Activated CD8-positive, alpha-beta memory T cell treated with anti-CD3 and anti-CD28 coated beads, Interleukin-2, amount 50 U/mL, for 48 hours (primary cell): ENCODE data around the gene CD44.
A peak's percentile ranks its signal among the peaks of the same experiment; 100 is the strongest.

Experiments used
- DNase-seq: peaks from one replicate; pipeline ENCODE4 v3.0.0-alpha.2; 2020

CD44 gene

GRCh38 chr11:35270342-35270741 is 131.4 kb downstream of the CD44 start:
- DNase-seq, result no peak

GRCh38 chr11:35271031-35271430 is 132.1 kb downstream of the CD44 start:
- DNase-seq, result no peak

- DNase-seq, result peak; percentile 65
These were observed 133.5 kb downstream of the CD44 start for GRCh38 chr11:35272391-35272902.

- no peak for DNase-seq
These were observed 136.2 kb downstream of the CD44 start for GRCh38 chr11:35274909-35275785.

GRCh38 chr11:35275786-35276170 is 136.8 kb downstream of the CD44 start:
- no peak for DNase-seq

- DNase-seq, result no peak
These were observed 137.6 kb downstream of the CD44 start for GRCh38 chr11:35276396-35277145.

GRCh38 chr11:35277827-35278226 is 138.9 kb downstream of the CD44 start:
- DNase-seq, result no peak

- DNase-seq, result no peak
These were observed 141.8 kb downstream of the CD44 start for GRCh38 chr11:35280727-35281126.

GRCh38 chr11:35281169-35281688 is 142.3 kb downstream of the CD44 start:
- no peak for DNase-seq
